Stimulated activated CD4-positive, alpha-beta T cell treated with anti-CD3 and anti-CD28 coated beads, Interleukin-1b, Interleukin-23, amount 100 ng/mL, for 48 hours (primary cell): ENCODE measurements around the gene WDHD1.
"Not testable (repeated sequence)": the region's sequence is repeated elsewhere in the genome, so short reads cannot be mapped to it uniquely, and the experiment has no call there.

ENCODE experiments used
- DNase-seq: peaks from one replicate; pipeline ENCODE4 v3.0.0-alpha.2; 2020

Gene WDHD1

DNA sequence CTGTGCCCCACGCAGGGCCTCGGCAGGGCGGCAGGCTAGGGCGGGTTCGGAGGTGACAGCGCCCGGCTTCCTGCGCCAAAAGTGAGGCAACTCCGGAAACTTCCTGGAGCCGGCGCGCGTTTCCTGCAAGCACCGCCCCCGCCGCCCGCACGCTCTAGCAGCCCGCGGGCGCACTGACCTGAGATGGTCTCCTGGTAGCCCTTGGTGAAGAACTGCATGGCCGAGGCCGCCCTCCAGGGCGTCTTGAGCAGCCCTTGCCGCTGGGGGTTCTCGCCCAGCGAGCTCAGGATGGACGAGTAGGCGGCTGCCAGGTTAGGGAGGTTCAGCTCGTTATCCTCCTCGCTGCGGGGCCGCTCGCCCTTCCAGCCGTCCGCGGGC is 124.8 kb downstream of the WDHD1 start:
- peak; percentile 81 for DNase-seq

DNA sequence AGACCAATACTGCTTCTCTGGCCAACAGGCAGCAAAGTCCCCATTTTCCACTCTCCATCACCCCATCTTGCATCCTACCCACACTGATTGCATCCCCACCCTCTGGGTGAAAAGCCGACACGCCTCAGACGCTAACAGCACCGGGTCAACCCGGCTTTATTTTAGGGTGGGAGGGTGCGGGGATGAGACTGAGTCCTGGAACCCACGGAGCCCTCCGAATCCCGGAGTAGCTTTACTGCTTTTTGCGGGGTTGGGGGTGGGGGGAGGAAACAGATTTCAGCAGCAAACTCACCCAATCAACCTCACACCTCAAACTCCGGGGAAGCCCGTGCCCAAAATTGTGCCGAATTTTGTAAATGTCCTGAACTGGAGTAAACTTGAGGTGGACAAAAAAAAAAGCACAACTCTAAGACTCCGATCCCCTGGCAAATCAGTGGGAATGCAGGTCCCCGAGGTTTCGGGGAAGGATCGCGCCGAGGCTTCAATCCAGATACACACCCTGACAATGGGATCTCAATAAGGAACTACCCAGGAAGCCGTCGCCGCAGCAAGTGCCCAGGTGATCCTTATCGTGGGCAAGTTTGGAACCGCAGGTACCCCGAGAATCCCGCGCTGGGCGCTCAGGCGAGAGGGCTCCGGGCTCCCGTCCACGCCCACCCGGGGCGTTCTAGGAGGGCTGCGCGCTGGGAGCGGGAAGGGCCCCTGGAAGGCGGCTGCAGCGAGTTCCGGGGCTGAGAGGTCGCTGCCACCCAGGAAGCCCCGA is 125.3 kb downstream of the WDHD1 start:
- no peak for DNase-seq

DNA sequence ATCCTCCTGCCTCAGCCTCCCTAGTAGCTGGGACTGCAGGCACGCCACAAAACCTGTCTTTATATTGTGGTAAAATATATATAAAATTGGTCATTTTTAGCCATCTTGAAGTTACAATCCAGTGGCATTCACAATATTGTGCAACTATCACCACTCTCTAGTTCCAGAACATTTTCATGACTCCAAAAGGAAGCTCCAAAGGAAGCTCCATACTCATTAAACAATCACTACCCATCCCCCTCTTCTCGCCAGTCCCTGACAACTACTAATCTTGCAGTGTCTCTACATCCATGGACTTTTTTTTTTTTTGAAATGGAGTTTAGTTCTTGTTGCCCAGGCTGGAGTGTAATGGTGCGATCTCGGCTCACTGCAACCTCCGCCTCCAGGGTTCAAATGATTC is 127.3 kb downstream of the WDHD1 start:
- no peak for DNase-seq

DNA sequence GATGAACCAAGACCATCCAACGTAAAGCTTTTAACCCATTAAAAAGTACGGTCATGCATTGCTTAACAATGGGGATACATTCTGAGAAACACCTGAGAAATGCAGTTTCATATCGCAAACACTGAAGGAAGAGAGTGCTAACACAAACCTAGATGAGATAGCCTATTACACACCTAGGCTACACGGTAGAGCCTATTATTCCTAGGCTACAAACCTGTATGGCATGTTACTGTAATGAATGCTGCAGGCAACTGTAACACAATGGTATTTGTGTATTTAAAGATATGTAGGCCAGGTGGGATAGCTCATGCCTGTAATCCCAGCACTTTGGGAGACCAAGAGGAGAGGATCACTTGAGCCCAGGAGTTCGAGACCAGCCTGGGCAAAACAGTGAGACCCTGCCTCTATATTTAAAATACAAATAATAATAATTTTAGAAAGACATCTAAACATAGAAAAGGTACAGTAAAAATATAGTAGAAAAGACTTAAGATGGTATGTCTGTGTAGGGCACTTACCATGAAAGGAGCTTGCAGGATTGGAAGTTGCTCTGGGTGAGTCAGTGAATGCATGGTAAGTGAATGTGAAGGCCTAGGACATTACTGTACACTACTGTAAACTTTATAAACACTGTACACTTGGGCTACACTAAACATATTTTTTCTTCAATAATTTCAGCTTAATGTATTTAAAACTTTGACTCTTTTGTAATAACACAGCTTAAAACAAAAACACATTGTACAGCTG is 128.9 kb downstream of the WDHD1 start:
- DNase-seq, result not testable (repeated sequence)

DNA sequence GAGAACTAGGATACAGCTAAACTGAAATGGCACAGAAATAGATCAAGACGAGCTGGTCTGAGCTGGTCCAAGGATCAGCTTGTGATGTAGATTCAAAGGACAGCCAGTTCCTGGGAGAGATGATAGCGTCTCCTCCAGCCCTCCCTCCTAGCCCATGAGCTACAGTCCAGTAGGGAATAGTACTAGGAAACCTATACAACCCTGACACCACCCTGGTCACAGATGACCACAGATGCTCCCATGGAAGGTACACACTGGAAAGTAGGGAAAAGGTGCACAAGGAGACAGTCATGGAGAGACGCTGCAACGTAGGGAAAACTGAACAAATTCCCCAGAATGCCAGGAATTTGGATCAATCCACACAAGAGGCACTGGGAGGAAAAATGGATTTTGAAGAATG is 131.2 kb downstream of the WDHD1 start:
- DNase-seq, result no peak

DNA sequence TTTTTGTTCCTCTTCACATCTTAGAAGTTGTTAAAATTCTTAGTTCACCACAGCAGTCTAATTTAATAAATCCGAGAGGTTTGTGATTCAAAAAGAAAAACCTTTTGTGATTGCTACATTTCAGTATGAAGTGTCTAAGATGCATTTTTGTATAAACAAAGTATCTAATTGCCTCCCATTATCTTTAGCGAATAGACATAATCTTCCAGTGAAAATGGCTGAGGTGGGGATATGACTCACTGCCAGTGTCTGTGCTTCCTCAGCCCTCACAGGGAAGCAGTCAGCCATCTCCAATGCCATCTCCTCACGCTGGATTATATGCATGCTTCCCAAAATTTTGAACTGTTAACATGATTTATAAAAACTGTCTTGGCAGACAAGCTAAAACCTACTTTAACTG is 131.9 kb downstream of the WDHD1 start:
- no peak for DNase-seq

DNA sequence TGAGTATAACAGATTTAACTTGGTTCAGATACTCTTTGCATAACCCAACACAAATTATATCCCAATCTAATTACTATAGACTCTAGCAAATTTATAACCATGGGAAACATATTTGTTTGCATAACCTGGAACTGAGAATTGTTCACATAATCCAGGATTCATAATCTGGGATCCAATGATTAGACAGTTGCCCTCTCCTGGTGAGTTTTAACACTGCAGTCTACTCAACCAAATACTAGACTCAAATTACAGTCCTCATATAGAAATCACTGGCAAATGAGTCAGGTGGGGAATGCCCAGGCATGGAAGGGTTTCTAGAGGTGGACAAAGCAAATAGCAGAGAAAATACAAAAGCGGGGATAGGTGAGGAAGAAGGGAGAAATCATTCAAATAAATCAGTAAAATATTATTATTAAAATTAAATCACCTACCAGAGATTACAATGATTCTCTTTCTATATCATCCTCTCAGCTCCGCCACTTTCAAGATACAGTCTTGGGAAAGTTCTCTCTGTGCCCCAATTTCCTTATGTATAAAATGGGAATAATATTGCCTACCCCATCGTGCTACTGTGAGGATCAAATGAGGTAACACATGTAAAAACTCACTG is 133.6 kb downstream of the WDHD1 start:
- peak; percentile 13 for DNase-seq

DNA sequence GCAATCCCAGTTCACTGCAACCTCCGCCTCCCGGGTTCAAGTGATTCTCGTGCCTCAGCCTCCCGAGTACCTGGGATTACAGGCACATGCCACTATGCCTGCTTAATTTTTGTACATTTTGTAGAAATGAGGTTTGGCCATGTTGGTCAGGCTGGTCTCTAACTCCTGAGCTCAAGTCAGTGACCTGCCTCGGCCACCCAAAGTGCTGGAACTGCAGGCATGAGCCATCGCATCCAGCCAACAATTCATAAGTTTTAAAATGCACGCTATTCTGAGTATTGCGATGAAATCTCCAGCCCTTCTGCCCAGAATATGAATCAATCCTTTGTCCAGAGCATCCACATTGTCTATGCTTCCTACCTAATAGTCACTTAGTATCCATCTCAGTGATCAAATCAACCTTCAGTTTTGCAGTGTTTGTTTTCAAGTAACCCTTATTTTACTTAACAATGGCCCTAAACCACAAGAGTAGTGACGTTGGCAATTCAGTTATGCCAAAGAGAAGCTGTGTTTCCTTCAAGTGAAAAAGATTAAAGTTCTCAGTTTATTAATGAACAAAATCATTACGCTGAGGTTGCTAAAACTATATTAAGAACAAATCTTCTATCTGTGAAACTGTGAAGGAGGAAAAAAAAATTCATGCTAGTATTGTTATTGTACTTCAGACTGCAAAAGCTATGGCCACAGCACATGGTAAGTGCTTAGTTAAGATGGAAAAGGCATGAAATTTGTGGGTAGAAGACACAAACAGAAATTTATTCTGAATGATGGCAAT is 135.2 kb downstream of the WDHD1 start:
- no peak for DNase-seq

DNA sequence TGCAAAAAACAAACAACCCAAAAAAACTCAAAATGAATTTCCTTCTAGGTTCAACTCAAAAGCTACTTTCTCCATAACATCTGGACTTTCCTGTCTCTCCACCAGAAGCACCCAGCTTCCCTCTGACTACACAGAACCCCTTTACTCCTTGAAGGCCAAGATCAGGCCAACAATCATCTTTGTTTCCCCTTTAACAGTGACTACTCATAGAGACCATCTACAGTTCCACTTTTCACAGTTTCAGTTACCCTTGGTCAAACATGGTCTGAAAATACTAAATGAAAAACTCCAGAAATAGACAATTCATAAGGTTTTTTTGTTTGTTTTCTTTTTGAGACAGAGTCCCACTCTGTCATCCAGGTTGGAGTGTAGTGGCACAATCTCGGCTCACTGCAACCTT is 136.1 kb downstream of the WDHD1 start:
- no peak for DNase-seq

DNA sequence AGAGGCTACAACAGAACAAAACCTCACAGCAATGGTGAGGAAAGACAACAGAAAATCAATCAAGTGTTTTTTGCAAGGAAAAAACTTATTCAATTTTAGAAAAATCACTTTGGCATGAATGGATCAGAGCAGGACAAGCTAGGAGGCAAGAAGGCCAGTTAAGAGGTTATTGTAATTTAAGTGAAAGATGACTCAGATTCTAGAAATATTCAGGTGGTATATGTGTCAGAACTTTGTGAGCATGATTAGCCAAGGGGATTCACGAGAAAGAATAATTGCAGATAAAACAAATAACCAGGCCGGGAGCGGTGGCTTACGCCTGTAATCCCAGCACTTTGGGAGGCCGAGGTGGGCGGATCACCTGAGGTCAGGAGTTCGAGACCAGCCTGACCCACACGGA is 137.0 kb downstream of the WDHD1 start:
- DNase-seq, result no peak
